Measurements from ENCODE around the gene FARS2. TPM values are rescaled to one million over a fixed set of nuclear protein-coding genes. Genes with fewer than 3 reads are reported as not detected.

FARS2 gene
- total RNA-seq, 1 experiment from 2014 or later = 15.0 TPM

DNA sequence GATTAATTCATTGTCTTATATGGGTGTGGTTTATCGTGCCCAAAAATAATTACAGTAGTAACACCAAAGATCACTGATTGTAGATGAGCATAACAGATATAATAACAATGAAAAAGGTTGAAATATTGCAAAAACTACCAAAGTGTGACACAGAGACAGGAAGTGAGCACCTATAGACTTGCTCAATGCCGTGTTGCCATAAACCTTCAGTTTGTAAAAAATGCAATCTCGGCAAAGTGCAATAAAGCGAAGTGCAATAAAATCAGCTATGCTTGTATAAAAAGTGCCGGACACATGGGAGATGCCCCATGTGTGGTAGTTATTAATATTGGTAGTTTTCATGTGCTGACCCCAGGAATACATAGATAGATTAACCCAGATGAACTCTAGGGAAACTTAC lies 552.8 kb downstream of the FARS2 start:
- Mint-ChIP-seq H3K9me3 (peaks cover 50% of the 10 kb centered on the region), H3K4me3 (no peak overlapping the region), H3K27me3 (ENCODE audit: low read depth) (peaks cover 9% of the 10 kb centered on the region; the same call in 1 of the 2 replicates), H3K4me1 (no peaks in the 10 kb centered on the region), H3K36me3 (no peaks in the 10 kb centered on the region), H3K27ac (no peak overlapping the region)
- no peak for TF ChIP-seq JAZF1 (CRISPR knock-in tag; IDR thresholded peaks at IDR 0.05)
- POLR2A ChIA-PET = no interaction called here
- CTCF ChIA-PET = no interaction called here
- DNase-seq (ENCODE audit: low spot score) (no peak), ATAC-seq (no peak)

DNA sequence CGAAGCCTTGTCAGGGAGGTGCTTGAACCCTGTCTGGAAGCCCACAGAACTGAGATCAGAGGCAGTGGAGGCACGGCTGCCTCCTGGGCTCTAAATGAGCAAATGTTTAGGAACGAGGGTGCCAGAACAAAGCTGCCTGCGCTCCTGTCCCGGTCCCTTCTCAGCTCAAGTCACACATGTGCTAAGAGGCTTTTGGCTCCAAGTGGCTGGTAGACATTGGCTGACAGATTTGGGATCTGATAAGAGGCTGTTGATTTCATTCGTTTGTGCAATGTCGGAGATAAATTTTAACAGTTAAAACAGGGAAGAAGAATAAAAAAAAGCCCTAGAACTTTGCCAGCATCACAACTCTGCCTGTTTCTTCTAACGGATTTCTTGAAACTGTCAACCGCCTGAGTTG lies 553.6 kb downstream of the FARS2 start:
- H3K9me3 Mint-ChIP-seq = peaks cover 44% of the 10 kb centered on the region
- H3K4me1 Mint-ChIP-seq = no peaks in the 10 kb centered on the region
- DNase-seq (ENCODE audit: low spot score) (no peak), ATAC-seq (no peak)
- H3K27me3 Mint-ChIP-seq (ENCODE audit: low read depth) = peaks cover 5% of the 10 kb centered on the region; the same call in 1 of the 2 replicates
- POLR2A ChIA-PET = no interaction called here
- H3K36me3 Mint-ChIP-seq = no peaks in the 10 kb centered on the region
- H3K4me3 Mint-ChIP-seq = no peak overlapping the region
- no peak overlapping the region for H3K27ac Mint-ChIP-seq
- CTCF ChIA-PET = no interaction called here
- TF ChIP-seq PRRX2 (CRISPR knock-in tag; IDR thresholded peaks at IDR 0.05) (no peak), ZNF121 (CRISPR knock-in tag; IDR thresholded peaks at IDR 0.05) (no peak), ZNF232 (CRISPR knock-in tag; IDR thresholded peaks at IDR 0.05) (no peak), IRF1 (CRISPR knock-in tag; IDR thresholded peaks at IDR 0.05) (no peak), SMAD3 (CRISPR knock-in tag; IDR thresholded peaks at IDR 0.05; ENCODE audit: borderline replicate concordance) (no peak), E2F1 (CRISPR knock-in tag; IDR thresholded peaks at IDR 0.05) (no peak)

- DNase-seq (ENCODE audit: low spot score) (no peak), ATAC-seq (no peak)
- Mint-ChIP-seq H3K9me3 (peaks cover 48% of the 10 kb centered on the region), H3K4me3 (no peak overlapping the region), H3K27me3 (ENCODE audit: low read depth) (peaks cover 7% of the 10 kb centered on the region; the same call in 1 of the 2 replicates), H3K36me3 (peaks cover 9% of the 10 kb centered on the region; the same call in 1 of the 2 replicates), H3K4me1 (no peaks in the 10 kb centered on the region), H3K27ac (no peak overlapping the region)
- ChIA-PET CTCF (no interaction called here), POLR2A (no interaction called here)
- no peak for TF ChIP-seq HMGA2 (CRISPR knock-in tag; IDR thresholded peaks at IDR 0.05)
- no peak for TF ChIP-seq USF2 (CRISPR knock-in tag; IDR thresholded peaks at IDR 0.05)
- no peak for TF ChIP-seq FOXP4 (CRISPR knock-in tag; IDR thresholded peaks at IDR 0.05)
- no peak for TF ChIP-seq ZNF138 (CRISPR knock-in tag; conservative IDR thresholded peaks at IDR 0.05)
- no peak for TF ChIP-seq E2F5 (CRISPR knock-in tag; IDR thresholded peaks at IDR 0.05)
- TF ChIP-seq JUN (CRISPR knock-in tag; IDR thresholded peaks at IDR 0.05) = no peak
- no peak for TF ChIP-seq NFATC4 (CRISPR knock-in tag; IDR thresholded peaks at IDR 0.05)
- no peak for TF ChIP-seq ZNF423 (CRISPR knock-in tag; IDR thresholded peaks at IDR 0.05)
- TF ChIP-seq, protein P1, sequence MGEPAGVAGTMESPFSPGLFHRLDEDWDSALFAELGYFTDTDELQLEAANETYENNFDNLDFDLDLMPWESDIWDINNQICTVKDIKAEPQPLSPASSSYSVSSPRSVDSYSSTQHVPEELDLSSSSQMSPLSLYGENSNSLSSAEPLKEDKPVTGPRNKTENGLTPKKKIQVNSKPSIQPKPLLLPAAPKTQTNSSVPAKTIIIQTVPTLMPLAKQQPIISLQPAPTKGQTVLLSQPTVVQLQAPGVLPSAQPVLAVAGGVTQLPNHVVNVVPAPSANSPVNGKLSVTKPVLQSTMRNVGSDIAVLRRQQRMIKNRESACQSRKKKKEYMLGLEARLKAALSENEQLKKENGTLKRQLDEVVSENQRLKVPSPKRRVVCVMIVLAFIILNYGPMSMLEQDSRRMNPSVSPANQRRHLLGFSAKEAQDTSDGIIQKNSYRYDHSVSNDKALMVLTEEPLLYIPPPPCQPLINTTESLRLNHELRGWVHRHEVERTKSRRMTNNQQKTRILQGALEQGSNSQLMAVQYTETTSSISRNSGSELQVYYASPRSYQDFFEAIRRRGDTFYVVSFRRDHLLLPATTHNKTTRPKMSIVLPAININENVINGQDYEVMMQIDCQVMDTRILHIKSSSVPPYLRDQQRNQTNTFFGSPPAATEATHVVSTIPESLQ (CRISPR knock-in tag; IDR thresholded peaks at IDR 0.05) = no peak
- no peak for TF ChIP-seq E2F4 (CRISPR knock-in tag; IDR thresholded peaks at IDR 0.05; ENCODE audit: borderline replicate concordance, low read depth)
- no peak for TF ChIP-seq TEAD1 (CRISPR knock-in tag; IDR thresholded peaks at IDR 0.05)
- no peak for TF ChIP-seq MLX (CRISPR knock-in tag; IDR thresholded peaks at IDR 0.05)
- TF ChIP-seq NFYB (CRISPR knock-in tag; conservative IDR thresholded peaks at IDR 0.05; ENCODE audit: low read depth) = no peak
- no peak for TF ChIP-seq ZNF671 (CRISPR knock-in tag; IDR thresholded peaks at IDR 0.05)
- no peak for TF ChIP-seq FOXJ3 (CRISPR knock-in tag; IDR thresholded peaks at IDR 0.05; ENCODE audit: borderline replicate concordance)
Measured at GRCh38 chr6:5817869-5818268, 556.6 kb downstream of the FARS2 start.

Data from WTC11 (cell line).